Measurements from ENCODE around the gene HSD17B10. TPM values are rescaled to one million over a fixed set of nuclear protein-coding genes. Genes with fewer than 3 reads are reported as not detected.
"Not testable (repeated sequence)": the region's sequence is repeated elsewhere in the genome, so short reads cannot be mapped to it uniquely, and the experiment has no call there.

Gene HSD17B10
- total RNA-seq, 1 donor from 2014 or later: 113 TPM

- no peak for DNase-seq
- intact Hi-C loops (cut with DNase I): no loop called here
- ATAC-seq (ENCODE audit: poor library complexity): no peak
These were observed 5.9 kb upstream of the HSD17B10 start for GRCh38 chrX:53440101-53440500.

- intact Hi-C loops (cut with DNase I): loop anchor here (5.0 kb wide), 1 partner anchor 122 kb away; no protein-coding TSS in a partner anchor
- DNase-seq: no peak
- no peak for ATAC-seq (ENCODE audit: poor library complexity)
These were observed 4.7 kb upstream of the HSD17B10 start for GRCh38 chrX:53438832-53439230.

GRCh38 chrX:53438174-53438831, 4.1 kb upstream of the HSD17B10 start:
- no peak for ATAC-seq (ENCODE audit: poor library complexity)
- no peak for DNase-seq
- intact Hi-C loops (cut with DNase I): loop anchor here (5.0 kb wide), 1 partner anchor 121 kb away; no protein-coding TSS in a partner anchor

GRCh38 chrX:53437206-53437605, 3.0 kb upstream of the HSD17B10 start:
- intact Hi-C loops (cut with DNase I): loop anchor here (5.0 kb wide), 1 partner anchor 120 kb away; no protein-coding TSS in a partner anchor

GRCh38 chrX:53435997-53436396, 1.8 kb upstream of the HSD17B10 start:
- intact Hi-C loops (cut with DNase I): loop anchor here (5.0 kb wide), 1 partner anchor 119 kb away; no protein-coding TSS in a partner anchor
- ATAC-seq (ENCODE audit: poor library complexity) (peak; percentile 60), DNase-seq (peak; percentile 46)

More at GRCh38 chrX:53437206-53437605, 3.0 kb upstream of the HSD17B10 start:
- ATAC-seq (ENCODE audit: poor library complexity) (no peak), DNase-seq (no peak)

- DNase-seq (no peak), ATAC-seq (ENCODE audit: poor library complexity) (no peak)
- intact Hi-C loops (cut with DNase I): no loop called here
These were observed 3.9 kb downstream of the HSD17B10 start for GRCh38 chrX:53430231-53430630.

GRCh38 chrX:53429755-53430154, 4.4 kb downstream of the HSD17B10 start:
- no peak for DNase-seq
- intact Hi-C loops (cut with DNase I): no loop called here
- ATAC-seq (ENCODE audit: poor library complexity): no peak

- ATAC-seq (ENCODE audit: poor library complexity): no peak
- intact Hi-C loops (cut with DNase I): no loop called here
These were observed 11.3 kb downstream of the HSD17B10 start, which contains the start of gene RIBC1 for GRCh38 chrX:53422861-53423306. TSS of gene RIBC1 (plus strand) at chrX:53422873. CDS start at chrX:53426277, 3,404 bp downstream.

GRCh38 chrX:53422086-53422860, 11.9 kb downstream of the HSD17B10 start, which contains the start of gene SMC1A:
TSS of gene SMC1A (minus strand) at chrX:53422654. CDS start at chrX:53422600, 54 bp downstream.
- ATAC-seq (ENCODE audit: poor library complexity) (peak; percentile 98), DNase-seq (peak; percentile 96)
- intact Hi-C loops (cut with DNase I): no loop called here

More at GRCh38 chrX:53422861-53423306, 11.3 kb downstream of the HSD17B10 start, which contains the start of gene RIBC1:
- DNase-seq: no peak

GRCh38 chrX:53421772-53422085, 12.4 kb downstream of the HSD17B10 start:
- no peak for ATAC-seq (ENCODE audit: poor library complexity)
- intact Hi-C loops (cut with DNase I): no loop called here

GRCh38 chrX:53421125-53421524, 13.0 kb downstream of the HSD17B10 start:
- ATAC-seq (ENCODE audit: poor library complexity): no peak
- intact Hi-C loops (cut with DNase I): no loop called here
- DNase-seq: no peak

More at GRCh38 chrX:53421772-53422085, 12.4 kb downstream of the HSD17B10 start:
- no peak for DNase-seq

- ATAC-seq (ENCODE audit: poor library complexity); DNase-seq; intact Hi-C loops (cut with DNase I): not testable (repeated sequence)
These were observed 13.8 kb downstream of the HSD17B10 start for GRCh38 chrX:53420351-53420750.

GRCh38 chrX:53412446-53412845, 21.7 kb downstream of the HSD17B10 start:
- ATAC-seq (ENCODE audit: poor library complexity): no peak
- DNase-seq: no peak
- intact Hi-C loops (cut with DNase I): no loop called here

- ATAC-seq (ENCODE audit: poor library complexity) (no peak), DNase-seq (no peak)
- intact Hi-C loops (cut with DNase I): no loop called here
These were observed 30.6 kb downstream of the HSD17B10 start for GRCh38 chrX:53403535-53403934.

GRCh38 chrX:53398216-53398615, 36.0 kb downstream of the HSD17B10 start:
- no peak for DNase-seq
- no peak for ATAC-seq (ENCODE audit: poor library complexity)
- intact Hi-C loops (cut with DNase I): no loop called here

- ATAC-seq (ENCODE audit: poor library complexity) (no peak), DNase-seq (no peak)
These were observed 38.4 kb downstream of the HSD17B10 start for GRCh38 chrX:53395605-53396298.

GRCh38 chrX:53383376-53384076, 50.6 kb downstream of the HSD17B10 start:
- ATAC-seq (ENCODE audit: poor library complexity) (peak; percentile 55), DNase-seq (no peak)
- intact Hi-C loops (cut with DNase I): no loop called here

More at GRCh38 chrX:53395605-53396298, 38.4 kb downstream of the HSD17B10 start:
- intact Hi-C loops (cut with DNase I): no loop called here

Measured in Right ventricle myocardium superior (tissue), 1 donor.